ENCODE data around the gene HCN1. TPM values are rescaled to one million over a fixed set of nuclear protein-coding genes. Genes with fewer than 3 reads are reported as not detected.

HCN1 gene
- total RNA-seq, 2 donors from 2014 or later: not detected

GRCh38 chr5:45680950-45681349 is 15.2 kb downstream of the HCN1 start:
- Mint-ChIP-seq H3K27ac (no peak overlapping the region), H3K4me3 (no peak overlapping the region), H3K4me1 (ENCODE audit: low read depth) (no peaks in the 10 kb centered on the region), H3K27me3 (ENCODE audit: low read depth) (no peaks in the 10 kb centered on the region), H3K9me3 (peaks cover 2 to 10% of the 10 kb centered on the region in 2 donors), H3K36me3 (ENCODE audit: insufficient read depth in 2 of 2) (no peaks in the 10 kb centered on the region)
- ATAC-seq (replicated peaks in 1 of 2) (no peak), DNase-seq (no peak)

- H3K9me3 Mint-ChIP-seq: peaks cover 2 to 10% of the 10 kb centered on the region in 2 donors
- H3K4me1 Mint-ChIP-seq (ENCODE audit: low read depth): no peaks in the 10 kb centered on the region
- no peak for DNase-seq
- no peaks in the 10 kb centered on the region for H3K36me3 Mint-ChIP-seq (ENCODE audit: insufficient read depth in 2 of 2)
- no peak overlapping the region for H3K27ac Mint-ChIP-seq
- no peak overlapping the region for H3K4me3 Mint-ChIP-seq
- no peaks in the 10 kb centered on the region for H3K27me3 Mint-ChIP-seq (ENCODE audit: low read depth)
- ATAC-seq (replicated peaks in 1 of 2): no peak
These were observed 18.7 kb downstream of the HCN1 start for GRCh38 chr5:45677524-45677923.

GRCh38 chr5:45672271-45672670 is 23.9 kb downstream of the HCN1 start:
- DNase-seq (no peak), ATAC-seq (replicated peaks in 1 of 2) (no peak)
- no peak overlapping the region for H3K27ac Mint-ChIP-seq
- no peaks in the 10 kb centered on the region for H3K27me3 Mint-ChIP-seq (ENCODE audit: low read depth)
- no peaks in the 10 kb centered on the region for H3K4me1 Mint-ChIP-seq (ENCODE audit: low read depth)
- peaks cover 6 to 16% of the 10 kb centered on the region in 2 donors for H3K9me3 Mint-ChIP-seq
- no peak overlapping the region for H3K4me3 Mint-ChIP-seq
- H3K36me3 Mint-ChIP-seq (ENCODE audit: insufficient read depth in 2 of 2): peaks cover 0 to 1% of the 10 kb centered on the region in 2 donors

GRCh38 chr5:45648744-45649143 is 47.4 kb downstream of the HCN1 start:
- no peaks in the 10 kb centered on the region for H3K36me3 Mint-ChIP-seq (ENCODE audit: insufficient read depth in 2 of 2)
- no peak overlapping the region for H3K4me3 Mint-ChIP-seq
- peaks cover 10 to 18% of the 10 kb centered on the region in 2 donors for H3K9me3 Mint-ChIP-seq
- H3K4me1 Mint-ChIP-seq (ENCODE audit: low read depth): no peaks in the 10 kb centered on the region
- DNase-seq (no peak), ATAC-seq (replicated peaks in 1 of 2) (no peak)
- no peak overlapping the region for H3K27ac Mint-ChIP-seq
- no peaks in the 10 kb centered on the region for H3K27me3 Mint-ChIP-seq (ENCODE audit: low read depth)

GRCh38 chr5:45643056-45643455 is 53.1 kb downstream of the HCN1 start:
- Mint-ChIP-seq H3K9me3 (peaks cover 7 to 9% of the 10 kb centered on the region in 2 donors), H3K27ac (no peak overlapping the region)
- ATAC-seq (replicated peaks in 1 of 2): no peak

GRCh38 chr5:45642370-45642769 is 53.8 kb downstream of the HCN1 start:
- H3K4me1 Mint-ChIP-seq (ENCODE audit: low read depth): no peaks in the 10 kb centered on the region
- no peak overlapping the region for H3K27ac Mint-ChIP-seq
- no peaks in the 10 kb centered on the region for H3K27me3 Mint-ChIP-seq (ENCODE audit: low read depth)
- no peak overlapping the region for H3K4me3 Mint-ChIP-seq
- no peak for DNase-seq
- peaks cover 6 to 8% of the 10 kb centered on the region in 2 donors for H3K9me3 Mint-ChIP-seq
- H3K36me3 Mint-ChIP-seq (ENCODE audit: insufficient read depth in 2 of 2): peaks cover 0 to 3% of the 10 kb centered on the region in 2 donors
- no peak for ATAC-seq (replicated peaks in 1 of 2)

More at GRCh38 chr5:45643056-45643455, 53.1 kb downstream of the HCN1 start:
- no peak for DNase-seq
- no peaks in the 10 kb centered on the region for H3K27me3 Mint-ChIP-seq (ENCODE audit: low read depth)
- no peaks in the 10 kb centered on the region for H3K36me3 Mint-ChIP-seq (ENCODE audit: insufficient read depth in 2 of 2)
- H3K4me1 Mint-ChIP-seq (ENCODE audit: low read depth): no peaks in the 10 kb centered on the region
- H3K4me3 Mint-ChIP-seq: no peak overlapping the region

- no peak for DNase-seq
- Mint-ChIP-seq H3K9me3 (peaks cover 7 to 9% of the 10 kb centered on the region in 2 donors), H3K36me3 (ENCODE audit: insufficient read depth in 2 of 2) (peaks cover 0 to 3% of the 10 kb centered on the region in 2 donors), H3K4me3 (no peak overlapping the region), H3K27me3 (ENCODE audit: low read depth) (no peaks in the 10 kb centered on the region), H3K4me1 (ENCODE audit: low read depth) (no peaks in the 10 kb centered on the region), H3K27ac (no peak overlapping the region)
- no peak for ATAC-seq (replicated peaks in 1 of 2)
These were observed 57.1 kb downstream of the HCN1 start for GRCh38 chr5:45639040-45639439.

- no peaks in the 10 kb centered on the region for H3K27me3 Mint-ChIP-seq (ENCODE audit: low read depth)
- no peaks in the 10 kb centered on the region for H3K4me1 Mint-ChIP-seq (ENCODE audit: low read depth)
- H3K36me3 Mint-ChIP-seq (ENCODE audit: insufficient read depth in 2 of 2): no peaks in the 10 kb centered on the region
- H3K4me3 Mint-ChIP-seq: no peak overlapping the region
- DNase-seq (no peak), ATAC-seq (replicated peaks in 1 of 2) (no peak)
- peaks cover 4 to 11% of the 10 kb centered on the region in 2 donors for H3K9me3 Mint-ChIP-seq
- no peak overlapping the region for H3K27ac Mint-ChIP-seq
These were observed 69.0 kb downstream of the HCN1 start for GRCh38 chr5:45627076-45627656.

- Mint-ChIP-seq H3K36me3 (ENCODE audit: insufficient read depth in 2 of 2) (no peaks in the 10 kb centered on the region), H3K9me3 (peaks cover 4 to 11% of the 10 kb centered on the region in 2 donors), H3K27me3 (ENCODE audit: low read depth) (no peaks in the 10 kb centered on the region), H3K27ac (no peak overlapping the region), H3K4me3 (no peak overlapping the region), H3K4me1 (ENCODE audit: low read depth) (no peaks in the 10 kb centered on the region)
- ATAC-seq (replicated peaks in 1 of 2): no peak
- no peak for DNase-seq
These were observed 72.3 kb downstream of the HCN1 start for GRCh38 chr5:45623832-45624231.

GRCh38 chr5:45622365-45622764 is 73.8 kb downstream of the HCN1 start:
- H3K4me1 Mint-ChIP-seq (ENCODE audit: low read depth): no peaks in the 10 kb centered on the region
- no peak overlapping the region for H3K27ac Mint-ChIP-seq
- no peak overlapping the region for H3K4me3 Mint-ChIP-seq
- DNase-seq (no peak), ATAC-seq (replicated peaks in 1 of 2) (no peak)
- no peaks in the 10 kb centered on the region for H3K36me3 Mint-ChIP-seq (ENCODE audit: insufficient read depth in 2 of 2)
- H3K27me3 Mint-ChIP-seq (ENCODE audit: low read depth): no peaks in the 10 kb centered on the region
- peaks cover 8 to 18% of the 10 kb centered on the region in 2 donors for H3K9me3 Mint-ChIP-seq

GRCh38 chr5:45617859-45618416 is 78.2 kb downstream of the HCN1 start:
- ATAC-seq (replicated peaks in 1 of 2): no peak
- no peaks in the 10 kb centered on the region for H3K36me3 Mint-ChIP-seq (ENCODE audit: insufficient read depth in 2 of 2)

GRCh38 chr5:45609661-45610060 is 86.5 kb downstream of the HCN1 start:
- peaks cover 3 to 4% of the 10 kb centered on the region in 2 donors for H3K9me3 Mint-ChIP-seq
- ATAC-seq (replicated peaks in 1 of 2) (no peak), DNase-seq (no peak)
- H3K27me3 Mint-ChIP-seq (ENCODE audit: low read depth): no peaks in the 10 kb centered on the region
- H3K4me3 Mint-ChIP-seq: no peak overlapping the region
- H3K36me3 Mint-ChIP-seq (ENCODE audit: insufficient read depth in 2 of 2): no peaks in the 10 kb centered on the region
- no peaks in the 10 kb centered on the region for H3K4me1 Mint-ChIP-seq (ENCODE audit: low read depth)
- no peak overlapping the region for H3K27ac Mint-ChIP-seq

More at GRCh38 chr5:45617859-45618416, 78.2 kb downstream of the HCN1 start:
- Mint-ChIP-seq H3K27ac (no peak overlapping the region), H3K9me3 (peaks cover 4 to 9% of the 10 kb centered on the region in 2 donors), H3K4me3 (no peak overlapping the region), H3K4me1 (ENCODE audit: low read depth) (no peaks in the 10 kb centered on the region), H3K27me3 (ENCODE audit: low read depth) (no peaks in the 10 kb centered on the region)
- no peak for DNase-seq

- Mint-ChIP-seq H3K9me3 (peaks cover 7% of the 10 kb centered on the region in 2 donors), H3K27ac (no peak overlapping the region), H3K4me1 (ENCODE audit: low read depth) (no peaks in the 10 kb centered on the region), H3K4me3 (no peak overlapping the region), H3K36me3 (ENCODE audit: insufficient read depth in 2 of 2) (peaks cover 0 to 1% of the 10 kb centered on the region in 2 donors), H3K27me3 (ENCODE audit: low read depth) (no peaks in the 10 kb centered on the region)
- no peak for ATAC-seq (replicated peaks in 1 of 2)
- DNase-seq: no peak
These were observed 92.1 kb downstream of the HCN1 start for GRCh38 chr5:45604092-45604491.

- H3K4me3 Mint-ChIP-seq: no peak overlapping the region
- no peak for ATAC-seq (replicated peaks in 1 of 2)
- H3K27ac Mint-ChIP-seq: no peak overlapping the region
- H3K4me1 Mint-ChIP-seq (ENCODE audit: low read depth): no peaks in the 10 kb centered on the region
- no peaks in the 10 kb centered on the region for H3K27me3 Mint-ChIP-seq (ENCODE audit: low read depth)
- DNase-seq: no peak
- peaks cover 8 to 12% of the 10 kb centered on the region in 2 donors for H3K9me3 Mint-ChIP-seq
- H3K36me3 Mint-ChIP-seq (ENCODE audit: insufficient read depth in 2 of 2): peaks cover 0 to 3% of the 10 kb centered on the region in 2 donors
These were observed 94.8 kb downstream of the HCN1 start for GRCh38 chr5:45601424-45601823.
